Keratinocyte (primary cell): ENCODE results near the gene SNPH. TPM values are rescaled to one million over a fixed set of nuclear protein-coding genes. Genes with fewer than 3 reads are reported as not detected.

Source experiments
- DNase-seq: peaks from one replicate; pipeline ENCODE4 v3.0.0-alpha.2; 2011; ENCODE audit warnings: low read depth, missing footprints, low spot score
- FAIRE-seq: peaks from 2 replicates; lab custom pipeline; 2011; peaks lifted over from hg19 to GRCh38; lab: Jason Lieb, UNC
- H2AFZ ChIP-seq: 2 replicates; pipeline ENCODE4 v1.6.0; 2012; ENCODE audit warnings: low read length, control low read depth, inconsistent platforms; ENCODE audit not compliant: control insufficient read depth
- H3K27ac ChIP-seq: 2 replicates; pipeline ENCODE4 v1.5.1; 2011; ENCODE audit warnings: low read length; ENCODE audit not compliant: control insufficient read depth, insufficient read depth
- H3K27me3 ChIP-seq: 3 replicates; pipeline ENCODE4 v1.6.0; 2011; ENCODE audit warnings: low read length; ENCODE audit not compliant: control insufficient read depth, insufficient read depth; ENCODE audit errors: extremely low read depth
- H3K36me3 ChIP-seq, 2 experiments: 2 replicates in 1 of 2; 3 replicates in 1 of 2; pipeline ENCODE4 v1.5.1; 2011; ENCODE audit warnings: low read length in 2 of 2, mild to moderate bottlenecking in 1 of 2; ENCODE audit not compliant: control insufficient read depth in 2 of 2, insufficient read depth in 2 of 2; ENCODE audit errors: extremely low read depth in 1 of 2
- H3K4me1 ChIP-seq: 3 replicates; pipeline ENCODE4 v1.5.1; 2011; ENCODE audit warnings: low read length; ENCODE audit not compliant: control insufficient read depth, insufficient read depth; ENCODE audit errors: extremely low read depth
- H3K4me2 ChIP-seq: 3 replicates; pipeline ENCODE4 v1.6.0; 2011; ENCODE audit warnings: low read depth, low read length; ENCODE audit not compliant: control insufficient read depth, insufficient read depth; ENCODE audit errors: extremely low read depth
- H3K4me3 ChIP-seq, 3 experiments: fragments of 200-600 bp in 1 of 3; sonication (generic) in 1 of 3; 2 replicates in 2 of 3; 3 replicates in 1 of 3; pipeline ENCODE4 v1.5.1; 2011 to 2016; ENCODE audit warnings: low read length in 3 of 3, mild to moderate bottlenecking in 3 of 3, control low read depth in 2 of 3, inconsistent platforms in 1 of 3, low read depth in 1 of 3, mixed read lengths in 1 of 3, mixed run types in 1 of 3, moderate library complexity in 1 of 3; ENCODE audit not compliant: control insufficient read depth in 2 of 3, insufficient read depth in 2 of 3; ENCODE audit errors: extremely low read depth in 1 of 3
- H3K79me2 ChIP-seq: 2 replicates; pipeline ENCODE4 v1.6.0; 2012; ENCODE audit warnings: low read length; ENCODE audit not compliant: control insufficient read depth, insufficient read depth
- H3K9ac ChIP-seq: 3 replicates; pipeline ENCODE4 v1.6.0; 2011; ENCODE audit warnings: low read length; ENCODE audit not compliant: control insufficient read depth, insufficient read depth; ENCODE audit errors: extremely low read depth
- H3K9me1 ChIP-seq: 3 replicates; pipeline ENCODE4 v1.6.0; 2011; ENCODE audit warnings: low read length; ENCODE audit not compliant: control insufficient read depth, insufficient read depth; ENCODE audit errors: extremely low read depth
- H3K9me3 ChIP-seq: 2 replicates; pipeline ENCODE4 v1.5.1; 2012; ENCODE audit warnings: low read depth, low read length; ENCODE audit not compliant: control insufficient read depth
- H4K20me1 ChIP-seq: 3 replicates; pipeline ENCODE4 v1.6.0; 2011; ENCODE audit warnings: low read length; ENCODE audit not compliant: control insufficient read depth, insufficient read depth; ENCODE audit errors: extremely low read depth
- EZH2 ChIP-seq: IDR thresholded peaks from one replicate; pipeline ENCODE4 v1.6.1; 2012; ENCODE audit warnings: inconsistent platforms, mild to moderate bottlenecking, low read length, moderate library complexity
- dilution Hi-C: fragments of 300-500 bp; cut with MboI; formaldehyde crosslinking; loops from one replicate; pipeline ENCODE4 v1.7.0; 2020; ENCODE audit warnings: low sequenced_read_pairs; ENCODE audit not compliant: extremely low pct_ligation_motif_present
- polyA plus RNA-seq, 5 experiments: library from polyadenylated mRNA; depleted of rRNA in 3 of 5; stranded (reverse) in 3 of 5; stranded (forward) in 1 of 5; unstranded in 1 of 5; fragments of >200 nt; gene quantifications; 1 replicate in 1 of 5; 2 replicates in 3 of 5; 3 replicates in 1 of 5; pipeline versions ENCODE4 v1.2.1 to v1.2.3, GENCODE V29; 2011 to 2012; ENCODE audit warnings: missing spikeins in 2 of 5, low read depth in 1 of 5, low replicate concordance in 1 of 5
- TF ChIP-seq, protein P1 (sequence below), 3 experiments: IDR thresholded peaks in 1 of 3; conservative IDR thresholded peaks in 1 of 3; optimal IDR thresholded peaks in 1 of 3; 2 replicates in 2 of 3; 3 replicates in 1 of 3; pipeline versions ENCODE3 to v1.5.1; 2011; ENCODE audit warnings: low read length in 3 of 3, mild to moderate bottlenecking in 3 of 3, moderate library complexity in 2 of 3, control low read depth in 1 of 3, inconsistent platforms in 1 of 3; ENCODE audit not compliant: insufficient read depth in 2 of 3; ENCODE audit errors: extremely low read depth in 1 of 3

Gene SNPH
- polyA plus RNA-seq, 1 donor (not counting 4 experiments of a cell fraction or from before 2014, with no cell fraction given): 1.3 TPM

DNA sequence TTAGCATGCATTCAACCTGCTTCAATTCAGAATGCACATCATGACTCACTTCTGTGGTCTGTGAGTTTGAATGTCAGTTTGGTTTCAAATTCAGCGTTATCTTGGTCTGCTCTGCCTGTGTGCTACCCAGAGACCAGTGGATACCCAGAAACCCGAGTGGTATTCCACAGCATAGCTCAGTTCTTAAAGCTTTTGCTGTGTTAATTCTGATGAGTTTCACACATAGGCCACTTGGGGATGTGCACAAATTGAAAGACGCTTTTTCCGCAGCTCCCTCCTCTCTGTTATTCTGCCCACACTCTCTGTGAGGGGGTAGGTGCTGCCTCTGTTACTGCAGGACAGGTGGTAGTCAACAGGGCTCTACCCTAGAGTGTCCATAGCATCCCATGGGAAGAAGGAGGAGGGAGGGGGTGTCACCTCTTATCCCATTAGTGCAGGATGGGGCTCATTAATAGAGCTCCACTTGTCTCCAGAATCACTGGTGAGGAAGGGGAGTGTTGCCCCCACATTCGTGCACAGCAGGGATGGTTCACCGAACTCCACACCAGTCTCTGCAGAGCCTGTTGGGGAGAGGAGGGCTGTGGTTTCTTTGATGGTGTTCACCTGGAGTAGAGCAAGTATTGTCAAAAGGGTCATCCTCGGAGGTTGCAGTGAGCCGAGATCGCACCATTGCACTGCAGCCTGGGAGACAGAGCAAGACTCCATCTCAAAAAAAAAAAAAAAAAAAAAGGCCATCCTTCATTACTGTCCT lies 92.0 kb downstream of the SNPH start:
- Histone ChIP-seq H3K9ac (no peak overlapping the region), H2AFZ (no peak overlapping the region), H3K36me3 (peaks cover 7 to 22% of the 10 kb centered on the region in 2 experiments), H3K27me3 (no peaks in the 10 kb centered on the region), H3K79me2 (peaks cover 7% of the 10 kb centered on the region), H3K27ac (no peak overlapping the region), H4K20me1 (no peaks in the 10 kb centered on the region), H3K9me1 (no peaks in the 10 kb centered on the region), H3K4me1 (no peaks in the 10 kb centered on the region), H3K4me3 (no peak overlapping the region), H3K9me3 (no peaks in the 10 kb centered on the region), H3K4me2 (no peak overlapping the region)
- dilution Hi-C loops: no loop called here
- DNase-seq (no peak), FAIRE-seq (peak; percentile 44)
- TF ChIP-seq EZH2: no peak
- TF ChIP-seq, protein P1, sequence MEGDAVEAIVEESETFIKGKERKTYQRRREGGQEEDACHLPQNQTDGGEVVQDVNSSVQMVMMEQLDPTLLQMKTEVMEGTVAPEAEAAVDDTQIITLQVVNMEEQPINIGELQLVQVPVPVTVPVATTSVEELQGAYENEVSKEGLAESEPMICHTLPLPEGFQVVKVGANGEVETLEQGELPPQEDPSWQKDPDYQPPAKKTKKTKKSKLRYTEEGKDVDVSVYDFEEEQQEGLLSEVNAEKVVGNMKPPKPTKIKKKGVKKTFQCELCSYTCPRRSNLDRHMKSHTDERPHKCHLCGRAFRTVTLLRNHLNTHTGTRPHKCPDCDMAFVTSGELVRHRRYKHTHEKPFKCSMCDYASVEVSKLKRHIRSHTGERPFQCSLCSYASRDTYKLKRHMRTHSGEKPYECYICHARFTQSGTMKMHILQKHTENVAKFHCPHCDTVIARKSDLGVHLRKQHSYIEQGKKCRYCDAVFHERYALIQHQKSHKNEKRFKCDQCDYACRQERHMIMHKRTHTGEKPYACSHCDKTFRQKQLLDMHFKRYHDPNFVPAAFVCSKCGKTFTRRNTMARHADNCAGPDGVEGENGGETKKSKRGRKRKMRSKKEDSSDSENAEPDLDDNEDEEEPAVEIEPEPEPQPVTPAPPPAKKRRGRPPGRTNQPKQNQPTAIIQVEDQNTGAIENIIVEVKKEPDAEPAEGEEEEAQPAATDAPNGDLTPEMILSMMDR (optimal IDR thresholded peaks at IDR 0.05 in 1 of 3, IDR thresholded peaks at IDR 0.05 in 1 of 3, conservative IDR thresholded peaks at IDR 0.05 in 1 of 3; ENCODE audit: extremely low read depth in 1 of 3, insufficient read depth in 2 of 3, low read length in 3 of 3): no peak

Other genes starting within 250 kb of the SNPH start
- gene PSMF1, start 147.7 kb upstream of the SNPH start, polyA plus RNA-seq: 32.0 to 269 TPM (median 58.5 TPM) in 3 replicates
- 0.33 to 3.4 TPM (median 0.58 TPM) in 3 replicates for gene TMEM74B, start 81.3 kb upstream of the SNPH start, polyA plus RNA-seq
- not detected in 3 replicates for gene C20orf202, start 62.8 kb upstream of the SNPH start, polyA plus RNA-seq
- 0.06 TPM in 1 of 3 replicates, not detected in the others for gene RAD21L1, start 40.2 kb upstream of the SNPH start, polyA plus RNA-seq
- 27.8 to 78.9 TPM (median 36.0 TPM) in 3 replicates for gene SDCBP2, start 62.8 kb downstream of the SNPH start, polyA plus RNA-seq
- gene FKBP1A, start 126.8 kb downstream of the SNPH start, polyA plus RNA-seq: 776 to 1,168 TPM (median 1,010 TPM) in 3 replicates
- gene NSFL1C, start 200.6 kb downstream of the SNPH start, polyA plus RNA-seq: 23.9 to 45.4 TPM (median 38.8 TPM) in 3 replicates
- gene SIRPB2, start 225.1 kb downstream of the SNPH start, polyA plus RNA-seq: 1.1 to 2.1 TPM (median 1.6 TPM) in 3 replicates